HG02943 (cell line): Measurements from ENCODE around the gene TAS1R3.

ENCODE experiments used
- ATAC-seq: cut with Tn5 transposase; IDR thresholded peaks from one replicate; pipeline ENCODE4 v1.9.1; 2021; ENCODE audit warnings: mild to moderate bottlenecking, low read depth, moderate library complexity; ENCODE audit not compliant: unreplicated experiment

Gene TAS1R3

DNA sequence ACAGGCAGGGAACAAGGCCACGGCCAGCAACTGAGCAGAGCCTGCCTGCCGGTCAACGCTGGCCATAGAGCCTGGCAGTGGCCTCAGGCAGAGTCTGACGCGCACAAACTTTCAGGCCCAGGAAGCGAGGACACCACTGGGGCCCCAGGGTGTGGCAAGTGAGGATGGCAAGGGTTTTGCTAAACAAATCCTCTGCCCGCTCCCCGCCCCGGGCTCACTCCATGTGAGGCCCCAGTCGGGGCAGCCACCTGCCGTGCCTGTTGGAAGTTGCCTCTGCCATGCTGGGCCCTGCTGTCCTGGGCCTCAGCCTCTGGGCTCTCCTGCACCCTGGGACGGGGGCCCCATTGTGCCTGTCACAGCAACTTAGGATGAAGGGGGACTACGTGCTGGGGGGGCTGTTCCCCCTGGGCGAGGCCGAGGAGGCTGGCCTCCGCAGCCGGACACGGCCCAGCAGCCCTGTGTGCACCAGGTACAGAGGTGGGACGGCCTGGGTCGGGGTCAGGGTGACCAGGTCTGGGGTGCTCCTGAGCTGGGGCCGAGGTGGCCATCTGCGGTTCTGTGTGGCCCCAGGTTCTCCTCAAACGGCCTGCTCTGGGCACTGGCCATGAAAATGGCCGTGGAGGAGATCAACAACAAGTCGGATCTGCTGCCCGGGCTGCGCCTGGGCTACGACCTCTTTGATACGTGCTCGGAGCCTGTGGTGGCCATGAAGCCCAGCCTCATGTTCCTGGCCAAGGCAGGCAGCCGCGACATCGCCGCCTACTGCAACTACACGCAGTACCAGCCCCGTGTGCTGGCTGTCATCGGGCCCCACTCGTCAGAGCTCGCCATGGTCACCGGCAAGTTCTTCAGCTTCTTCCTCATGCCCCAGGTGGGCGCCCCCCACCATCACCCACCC, at the start of gene TAS1R3:
Gene TAS1R3 (plus strand): TSS at position 213 of the 898 bp plus-strand sequence. CDS start 66 bp downstream, at position 279.
- ATAC-seq, result no peak

DNA sequence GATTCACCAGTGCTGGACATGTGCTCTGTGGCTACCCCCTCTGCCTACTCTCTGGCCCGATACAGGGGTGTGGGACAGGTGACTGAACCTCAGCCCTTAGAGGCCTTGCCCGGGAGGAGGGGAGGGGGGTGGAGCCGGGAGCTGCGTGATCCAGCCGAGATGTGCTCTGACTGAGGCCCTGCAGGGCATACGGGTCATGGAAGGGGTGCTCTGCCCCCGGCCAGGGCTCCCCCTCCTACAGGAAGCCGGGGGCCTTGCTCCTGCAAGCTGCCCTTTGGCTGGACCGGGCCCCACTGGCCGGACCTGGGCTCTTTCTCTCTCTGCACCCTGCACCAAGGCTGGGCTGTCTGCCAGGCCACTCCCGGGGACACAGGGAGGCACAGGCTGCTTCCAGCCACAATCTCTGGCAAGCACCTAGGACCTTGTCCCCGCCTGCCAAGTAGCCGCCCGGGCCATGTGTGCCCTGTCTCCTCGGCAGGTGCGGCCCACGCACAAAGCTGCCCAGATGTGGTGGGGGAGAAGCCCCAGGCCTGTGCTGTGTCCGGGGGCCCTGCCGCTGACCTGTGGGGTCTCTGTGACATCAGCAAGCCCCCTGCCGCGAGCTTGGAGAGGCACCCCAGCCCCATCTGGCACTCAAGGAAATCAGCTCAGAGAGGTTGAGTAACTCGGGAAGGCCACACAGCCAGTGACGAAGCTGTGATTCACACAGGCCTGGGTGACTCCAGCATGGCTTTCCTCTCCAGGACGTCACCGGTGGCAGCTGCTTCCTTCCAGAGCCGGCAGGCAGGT, 49.4 kb upstream of the TAS1R3 start:
- no peak for ATAC-seq

DNA sequence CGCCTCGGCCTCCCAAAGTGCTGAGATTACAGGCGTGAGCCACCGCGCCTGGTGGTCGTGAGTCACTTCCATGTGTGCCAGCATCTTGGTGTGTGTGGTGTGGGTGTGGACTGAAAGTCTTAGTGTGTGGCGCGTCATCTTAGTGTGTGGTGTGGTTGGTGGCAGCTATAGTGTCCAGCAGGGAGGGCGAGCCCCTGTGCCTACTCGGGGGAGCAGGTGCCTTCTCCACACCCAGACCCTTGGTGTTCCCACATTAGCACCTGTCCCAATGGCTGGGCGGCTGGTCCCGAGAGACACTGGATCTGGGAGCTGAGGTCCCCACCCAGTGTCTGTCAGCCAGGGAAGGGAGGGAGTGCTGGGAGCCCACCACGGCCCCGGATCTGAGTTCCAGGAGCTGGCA, 48.1 kb upstream of the TAS1R3 start:
- no peak for ATAC-seq

DNA sequence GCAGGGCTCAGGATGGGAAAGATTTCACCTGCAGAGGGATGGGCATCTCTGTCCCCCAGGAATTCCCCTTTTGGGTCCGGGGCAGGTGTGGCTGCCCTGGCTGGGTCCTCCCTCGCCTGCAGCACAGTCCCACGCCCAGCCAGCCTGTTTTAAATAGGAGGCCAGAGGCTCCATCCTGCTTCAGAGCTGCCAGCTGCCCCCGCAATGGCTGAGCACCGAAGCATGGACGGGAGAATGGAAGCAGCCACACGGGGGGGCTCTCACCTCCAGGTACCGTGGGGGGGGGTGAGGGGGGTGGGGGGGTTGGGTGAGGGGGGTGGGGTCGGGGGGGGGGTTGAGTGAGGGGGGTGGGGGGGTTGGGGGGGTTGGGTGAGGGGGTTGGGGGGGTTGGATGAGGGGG, 47.3 kb upstream of the TAS1R3 start:
- no peak for ATAC-seq

DNA sequence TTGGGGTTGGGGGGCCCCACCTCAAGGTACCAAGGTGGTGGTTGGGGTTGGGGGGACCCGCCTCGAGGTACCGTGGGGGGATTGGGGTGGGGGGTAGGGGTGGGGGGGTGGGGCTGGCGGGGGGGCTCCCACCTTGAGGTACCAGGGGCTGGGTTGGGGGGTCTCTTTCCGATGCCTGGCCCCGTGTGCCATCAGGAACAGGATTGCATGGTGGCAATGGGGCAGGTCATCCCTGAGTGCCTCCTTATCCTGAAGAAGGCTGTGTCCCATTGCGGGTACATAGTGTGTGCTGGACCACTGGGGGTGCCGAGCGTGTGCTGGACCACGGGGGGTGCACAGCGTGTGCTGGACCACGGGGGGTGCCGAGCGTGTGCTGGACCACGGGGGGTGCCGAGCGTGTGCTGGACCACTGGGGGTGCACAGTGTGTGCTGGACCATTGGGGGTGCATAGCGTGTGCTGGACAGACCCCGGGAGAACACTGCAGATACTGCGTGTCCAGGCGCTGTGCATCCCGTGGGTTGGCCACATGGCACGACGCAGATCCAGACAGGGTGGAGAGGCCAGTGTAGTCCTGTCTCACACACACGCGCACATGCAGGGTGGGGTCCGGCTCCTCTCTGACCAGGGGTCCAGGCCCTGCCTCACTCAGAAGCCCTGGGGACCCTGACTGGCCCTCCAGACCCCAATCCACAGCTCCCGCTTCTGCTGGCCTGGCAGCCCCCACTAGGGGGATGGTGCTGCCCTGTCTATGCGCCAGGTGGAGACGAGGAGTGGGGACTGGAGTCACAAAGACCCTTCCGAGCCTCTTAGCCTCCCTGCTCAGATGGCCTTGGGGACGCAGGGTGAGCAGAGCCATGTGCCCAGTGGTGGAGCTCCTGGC, 46.6 kb upstream of the TAS1R3 start:
- no peak for ATAC-seq

DNA sequence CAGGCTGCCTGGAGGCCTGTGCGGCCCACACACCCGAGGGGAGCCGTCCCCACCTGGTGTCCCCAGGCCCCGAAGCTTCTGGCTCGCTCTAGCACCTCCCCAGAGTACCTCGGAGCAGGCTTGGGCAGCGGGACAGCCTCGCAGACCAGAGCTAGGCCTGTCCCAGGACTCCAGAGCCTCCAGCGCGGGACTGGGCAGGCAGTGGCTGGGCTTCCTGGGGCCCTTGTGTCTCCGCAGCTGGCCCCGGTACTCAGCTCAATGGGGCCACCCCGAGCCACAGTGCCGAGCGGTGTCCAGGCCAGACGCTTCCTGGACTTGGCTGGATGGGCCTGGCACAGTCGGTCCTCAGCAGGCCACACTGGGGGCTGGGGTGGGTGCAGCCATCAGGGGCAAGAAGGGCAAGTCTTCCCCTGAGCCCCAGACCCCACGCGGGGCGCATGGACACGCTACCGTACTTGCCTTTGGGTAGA, 45.9 kb upstream of the TAS1R3 start:
- ATAC-seq, result no peak

DNA sequence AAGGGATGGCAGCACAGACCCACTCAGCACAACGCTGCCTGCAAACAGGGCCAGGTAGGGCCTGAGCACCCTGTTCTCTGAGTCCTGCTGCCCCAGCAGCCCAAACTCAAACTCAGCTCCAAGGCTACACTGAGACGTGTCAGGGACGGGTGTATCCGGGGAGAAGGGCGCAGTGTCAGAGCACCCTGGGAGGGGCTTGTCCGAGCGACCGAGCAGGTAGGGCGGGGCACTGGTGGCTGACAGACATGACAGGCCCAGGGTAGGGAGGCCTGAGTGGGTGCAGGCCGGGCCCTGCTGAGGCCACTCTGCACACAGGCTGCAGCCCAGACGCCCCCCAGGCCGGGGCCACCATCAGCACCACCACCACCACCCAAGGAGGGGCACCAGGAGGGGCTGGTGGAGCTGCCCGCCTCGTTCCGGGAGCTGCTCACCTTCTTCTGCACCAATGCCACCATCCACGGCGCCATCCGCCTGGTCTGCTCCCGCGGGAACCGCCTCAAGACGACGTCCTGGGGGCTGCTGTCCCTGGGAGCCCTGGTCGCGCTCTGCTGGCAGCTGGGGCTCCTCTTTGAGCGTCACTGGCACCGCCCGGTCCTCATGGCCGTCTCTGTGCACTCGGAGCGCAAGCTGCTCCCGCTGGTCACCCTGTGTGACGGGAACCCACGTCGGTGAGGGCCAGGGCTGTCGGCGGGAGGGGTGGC, 45.3 kb upstream of the TAS1R3 start:
- ATAC-seq, result no peak

DNA sequence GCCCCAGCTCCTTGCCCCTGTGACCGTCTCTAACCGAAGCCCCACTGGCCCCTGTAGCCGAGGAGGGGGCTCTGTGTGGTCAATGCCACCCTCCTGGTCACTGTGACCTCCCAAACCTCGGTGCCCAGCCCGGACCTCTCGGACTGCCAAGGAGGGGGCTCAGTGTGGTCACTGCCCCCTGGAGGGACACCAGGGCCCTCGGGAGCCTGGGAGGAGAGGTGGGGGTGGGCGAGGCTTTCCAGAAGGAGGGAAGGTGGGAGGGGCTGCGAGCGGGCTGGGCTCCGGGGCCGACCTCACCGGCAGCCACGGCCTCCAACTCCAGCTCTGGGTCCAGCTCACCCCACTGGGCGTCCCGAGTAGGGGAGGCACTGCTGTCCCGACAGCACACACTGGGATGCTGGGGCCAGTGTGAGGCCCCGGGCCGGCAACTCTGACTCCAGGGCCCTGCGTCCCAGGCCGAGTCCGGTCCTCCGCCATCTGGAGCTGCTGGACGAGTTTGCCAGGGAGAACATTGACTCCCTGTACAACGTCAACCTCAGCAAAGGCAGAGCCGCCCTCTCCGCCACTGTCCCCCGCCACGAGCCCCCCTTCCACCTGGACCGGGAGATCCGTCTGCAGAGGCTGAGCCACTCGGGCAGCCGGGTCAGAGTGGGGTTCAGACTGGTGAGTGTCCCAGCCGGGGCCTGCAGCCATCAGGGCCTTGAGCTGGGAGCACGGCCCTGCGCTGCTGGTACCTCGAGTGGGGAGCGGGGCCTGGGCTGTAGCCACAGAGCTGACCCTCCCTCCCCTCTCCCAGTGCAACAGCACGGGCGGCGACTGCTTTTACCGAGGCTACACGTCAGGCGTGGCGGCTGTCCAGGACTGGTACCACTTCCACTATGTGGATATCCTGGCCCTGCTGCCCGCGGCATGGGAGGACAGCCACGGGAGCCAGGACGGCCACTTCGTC, 44.5 kb upstream of the TAS1R3 start:
- no peak for ATAC-seq

DNA sequence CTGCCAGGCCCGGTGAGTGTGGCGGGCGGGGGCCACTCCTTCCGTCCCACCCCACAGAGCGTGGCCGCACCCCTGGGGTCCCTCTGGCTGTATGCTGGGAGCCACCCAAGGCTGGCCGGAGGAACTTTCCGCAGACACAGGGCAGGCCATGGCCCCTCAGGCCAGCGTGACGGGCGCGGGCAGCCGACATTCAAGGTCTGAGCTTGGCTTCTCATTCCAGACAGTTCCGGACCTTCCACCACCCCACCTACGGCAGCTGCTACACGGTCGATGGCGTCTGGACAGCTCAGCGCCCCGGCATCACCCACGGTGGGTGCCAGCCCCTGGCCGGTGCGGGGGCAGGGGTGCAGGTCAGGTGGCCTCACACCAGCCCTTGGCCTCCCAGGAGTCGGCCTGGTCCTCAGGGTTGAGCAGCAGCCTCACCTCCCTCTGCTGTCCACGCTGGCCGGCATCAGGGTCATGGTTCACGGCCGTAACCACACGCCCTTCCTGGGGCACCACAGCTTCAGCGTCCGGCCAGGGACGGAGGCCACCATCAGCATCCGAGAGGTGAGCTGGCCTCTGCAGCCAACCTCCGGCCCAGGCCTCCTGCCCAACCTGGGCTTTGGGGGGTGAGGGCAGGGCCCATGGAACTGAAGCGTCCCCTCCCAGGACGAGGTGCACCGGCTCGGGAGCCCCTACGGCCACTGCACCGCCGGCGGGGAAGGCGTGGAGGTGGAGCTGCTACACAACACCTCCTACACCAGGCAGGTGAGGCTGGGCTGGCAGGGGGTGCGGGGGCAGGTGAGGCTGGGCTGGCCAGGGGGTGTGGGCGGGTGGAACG, 43.6 kb upstream of the TAS1R3 start:
- no peak for ATAC-seq

DNA sequence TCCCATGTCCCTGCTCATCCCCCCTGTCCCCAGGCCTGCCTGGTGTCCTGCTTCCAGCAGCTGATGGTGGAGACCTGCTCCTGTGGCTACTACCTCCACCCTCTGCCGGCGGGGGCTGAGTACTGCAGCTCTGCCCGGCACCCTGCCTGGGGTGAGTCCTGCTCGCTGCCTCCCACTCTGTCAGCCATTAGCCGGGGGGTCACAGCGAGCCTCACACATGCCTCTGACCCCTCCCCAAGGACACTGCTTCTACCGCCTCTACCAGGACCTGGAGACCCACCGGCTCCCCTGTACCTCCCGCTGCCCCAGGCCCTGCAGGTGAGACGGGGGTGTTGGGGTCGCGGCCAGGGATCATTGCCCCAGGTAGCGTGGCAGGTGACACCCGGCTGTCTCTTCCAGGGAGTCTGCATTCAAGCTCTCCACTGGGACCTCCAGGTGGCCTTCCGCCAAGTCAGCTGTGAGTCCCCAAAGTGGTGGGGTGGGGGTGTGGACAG, 40.8 kb upstream of the TAS1R3 start:
- ATAC-seq, result no peak

DNA sequence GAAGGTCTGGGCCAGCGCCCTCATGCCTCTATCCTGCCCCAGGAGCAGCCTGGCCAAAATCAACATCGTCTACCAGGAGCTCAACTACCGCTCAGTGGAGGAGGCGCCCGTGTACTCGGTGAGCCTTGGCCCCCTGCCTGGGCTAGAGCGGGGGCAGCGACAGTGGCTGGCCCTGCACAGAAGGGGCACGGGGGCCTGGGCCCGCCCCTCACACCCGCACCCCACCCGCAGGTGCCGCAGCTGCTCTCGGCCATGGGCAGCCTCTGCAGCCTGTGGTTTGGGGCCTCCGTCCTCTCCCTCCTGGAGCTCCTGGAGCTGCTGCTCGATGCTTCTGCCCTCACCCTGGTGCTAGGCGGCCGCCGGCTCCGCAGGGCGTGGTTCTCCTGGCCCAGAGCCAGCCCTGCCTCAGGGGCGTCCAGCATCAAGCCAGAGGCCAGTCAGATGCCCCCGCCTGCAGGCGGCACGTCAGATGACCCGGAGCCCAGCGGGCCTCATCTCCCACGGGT, 40.0 kb upstream of the TAS1R3 start:
- no peak for ATAC-seq

DNA sequence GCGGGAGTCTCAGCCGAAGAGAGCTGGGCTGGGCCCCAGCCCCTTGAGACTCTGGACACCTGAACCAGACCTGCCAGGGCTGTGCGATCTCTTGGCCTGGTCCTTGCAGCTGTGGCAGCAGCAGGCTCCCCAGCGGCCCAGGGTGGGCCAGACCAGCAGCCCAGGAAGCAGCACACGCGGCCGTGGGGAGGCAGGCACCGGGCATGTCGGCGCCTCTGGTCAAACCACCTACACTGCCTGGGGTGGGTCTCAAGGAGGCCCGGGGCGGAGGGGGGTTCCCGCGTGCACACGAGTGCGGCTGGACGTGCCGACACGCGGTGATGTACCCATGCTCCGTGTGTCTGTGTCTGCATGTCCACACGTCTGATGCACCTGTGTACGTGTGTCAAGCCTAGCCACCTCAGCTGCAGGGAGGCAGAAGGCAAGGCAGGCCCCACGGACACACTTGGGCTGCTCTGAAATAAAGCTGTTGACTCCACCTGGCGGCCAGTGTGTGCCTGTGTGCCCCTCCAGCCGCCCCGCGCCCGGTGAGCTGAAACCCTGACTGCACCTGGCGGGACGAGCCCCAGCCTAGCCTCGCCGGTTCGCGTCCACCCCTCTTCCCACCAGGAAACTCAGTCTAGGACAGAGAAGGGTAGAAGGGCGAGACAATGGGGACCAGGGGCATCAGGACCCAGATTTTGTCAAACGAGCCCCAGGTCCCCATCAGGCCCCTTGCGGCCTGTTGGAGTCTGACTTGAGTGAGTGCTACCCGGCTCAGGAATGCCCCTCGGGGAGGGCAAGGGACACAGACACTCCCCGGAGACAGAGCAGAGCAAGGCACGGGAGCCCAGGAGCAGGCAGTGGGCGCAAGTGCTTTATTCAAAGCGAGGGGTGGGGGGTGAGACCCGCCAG, 39.3 kb upstream of the TAS1R3 start:
- no peak for ATAC-seq

DNA sequence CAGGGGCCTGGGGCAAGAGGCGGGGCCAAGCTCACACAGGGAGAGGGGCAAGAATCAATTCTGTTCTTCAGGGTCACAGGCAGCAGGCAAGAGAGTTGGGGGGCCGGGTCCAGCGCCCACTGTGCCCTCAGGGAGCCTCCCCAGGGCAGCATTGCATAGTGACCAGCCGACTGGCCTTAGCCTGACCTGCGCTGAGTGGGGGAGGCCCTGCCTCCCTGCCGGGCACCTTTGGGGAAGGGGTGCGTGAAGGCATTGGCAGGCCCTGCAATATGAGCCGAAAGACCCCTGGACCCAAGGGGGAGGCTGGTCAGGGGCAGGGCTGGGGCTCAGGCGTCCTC, 38.7 kb upstream of the TAS1R3 start:
- no peak for ATAC-seq

DNA sequence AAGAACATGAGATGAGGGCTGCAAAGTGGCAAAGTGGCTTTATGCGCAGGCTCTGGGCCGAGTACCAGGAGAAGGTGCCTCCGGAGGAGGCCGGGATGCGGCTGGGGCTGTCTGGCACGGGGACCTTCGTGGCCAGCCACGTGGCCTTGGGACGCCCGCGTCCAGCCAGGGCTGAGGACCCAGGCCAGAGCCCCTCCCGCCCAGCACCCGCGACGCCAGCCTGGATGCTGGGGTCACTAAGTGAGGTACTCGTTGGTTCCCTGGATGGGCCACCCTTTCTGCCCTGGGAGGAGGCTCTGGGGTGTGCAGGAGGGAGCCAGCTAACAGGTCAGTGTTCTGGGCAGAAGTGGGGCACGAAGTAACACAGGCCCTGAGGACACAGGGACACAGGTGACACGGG, 38.2 kb upstream of the TAS1R3 start:
- no peak for ATAC-seq

DNA sequence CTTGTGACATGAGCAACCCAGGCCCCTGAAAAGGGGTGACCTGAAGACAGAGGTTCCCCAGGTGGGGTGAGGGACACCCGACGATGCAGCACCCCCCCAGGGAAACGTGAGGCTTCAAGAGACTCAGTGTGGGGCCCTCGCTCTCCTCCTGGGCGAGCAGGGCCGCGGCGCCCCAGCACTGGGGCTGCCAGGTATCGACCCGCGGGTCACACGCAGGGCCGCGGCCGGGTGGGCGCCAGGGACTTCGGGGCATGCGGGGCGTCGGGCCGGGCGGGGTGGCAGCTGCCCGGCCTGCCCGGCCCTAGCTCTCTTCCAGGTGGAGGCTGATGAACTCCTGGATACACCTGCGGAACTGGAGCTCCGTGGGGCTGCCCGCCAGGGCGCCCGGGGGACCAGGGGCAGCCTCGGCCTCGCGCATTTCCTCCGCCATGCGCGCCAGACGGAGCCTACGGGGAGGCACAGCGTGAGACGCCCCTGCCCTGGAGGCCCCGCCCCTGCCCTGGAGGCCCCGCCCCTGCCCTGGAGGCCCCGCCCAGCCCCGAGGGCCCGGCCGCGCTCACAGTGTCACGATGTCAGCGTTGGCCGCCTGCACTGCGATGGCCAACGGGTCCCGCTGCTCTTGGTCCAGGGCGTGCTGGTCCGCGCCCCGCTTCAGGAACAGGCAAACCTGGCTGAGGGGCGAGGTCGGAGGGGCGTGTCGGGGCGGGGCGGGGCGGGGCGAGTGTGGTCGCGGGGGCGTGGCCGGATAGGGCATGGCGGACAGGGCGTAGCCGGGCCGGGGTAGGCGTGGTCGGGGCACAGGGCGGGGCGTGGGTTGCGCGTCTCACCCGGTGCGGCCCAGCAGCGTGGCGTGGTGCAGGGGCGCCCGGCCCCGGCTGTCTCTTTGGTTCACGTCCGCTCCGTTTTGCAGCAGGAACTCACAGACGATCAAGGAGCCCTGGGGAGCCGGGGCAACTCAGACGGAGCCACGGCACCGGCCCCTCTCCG, 37.5 kb upstream of the TAS1R3 start:
- ATAC-seq, result no peak
